Muscle layer of duodenum (tissue), 2 donors: Measurements from ENCODE around the gene MUC13.
A peak's percentile ranks its signal among the peaks of the same experiment; 100 is the strongest.

Experiments used
- H3K27ac ChIP-seq: one replicate; pipeline ENCODE4 v1.7.0; 2013; ENCODE audit warnings: mild to moderate bottlenecking, low read length
- H3K27me3 ChIP-seq: one replicate; pipeline ENCODE4 v1.7.0; 2013; ENCODE audit warnings: low read depth, mild to moderate bottlenecking, control low read depth, low read length
- H3K36me3 ChIP-seq, 2 donors: one replicate each; pipeline ENCODE4 v1.7.0; 2013; ENCODE audit warnings: low read length in 2 of 2, control low read depth in 1 of 2, mild to moderate bottlenecking in 1 of 2; ENCODE audit not compliant: insufficient read depth in 2 of 2, control insufficient read depth in 1 of 2
- H3K4me1 ChIP-seq, 2 donors: one replicate each; pipeline ENCODE4 v1.7.0; 2013; ENCODE audit warnings: low read length in 2 of 2, mild to moderate bottlenecking in 2 of 2, control low read depth in 1 of 2, moderate library complexity in 1 of 2; ENCODE audit not compliant: insufficient read depth in 2 of 2, control insufficient read depth in 1 of 2
- H3K4me3 ChIP-seq, 2 donors: one replicate each; pipeline ENCODE4 v1.7.0; 2013; ENCODE audit warnings: low read length in 2 of 2, low read depth in 1 of 2, mild to moderate bottlenecking in 1 of 2
- H3K9me3 ChIP-seq, 2 donors: one replicate each; pipeline ENCODE4 v1.7.0; 2013; ENCODE audit warnings: low read length in 2 of 2, control low read depth in 1 of 2, mild to moderate bottlenecking in 1 of 2; ENCODE audit not compliant: control insufficient read depth in 1 of 2
- donor health status: healthy.

The MUC13 gene

GRCh38 chr3:124942613-124943012 is 8.1 kb upstream of the MUC13 start:
- Histone ChIP-seq H3K27ac (no peak overlapping the region), H3K9me3 (no peaks in the 10 kb centered on the region), H3K4me1 (no peaks in the 10 kb centered on the region), H3K36me3 (no peaks in the 10 kb centered on the region), H3K27me3 (no peaks in the 10 kb centered on the region), H3K4me3 (no peak overlapping the region)

GRCh38 chr3:124941771-124942170 is 7.2 kb upstream of the MUC13 start:
- no peak overlapping the region for H3K4me3 ChIP-seq
- no peak overlapping the region for H3K27ac ChIP-seq
- no peaks in the 10 kb centered on the region for H3K27me3 ChIP-seq
- no peaks in the 10 kb centered on the region for H3K4me1 ChIP-seq
- H3K9me3 ChIP-seq: peaks cover 0 to 3% of the 10 kb centered on the region in 2 donors
- no peaks in the 10 kb centered on the region for H3K36me3 ChIP-seq

- H3K27me3 ChIP-seq: no peaks in the 10 kb centered on the region
- no peak overlapping the region for H3K4me3 ChIP-seq
- H3K27ac ChIP-seq: no peak overlapping the region
- H3K36me3 ChIP-seq: no peaks in the 10 kb centered on the region
- peaks cover 0 to 3% of the 10 kb centered on the region in 2 donors for H3K9me3 ChIP-seq
- H3K4me1 ChIP-seq: no peaks in the 10 kb centered on the region
These were observed 5.1 kb upstream of the MUC13 start for GRCh38 chr3:124939661-124940060.

GRCh38 chr3:124938896-124939295 is 4.3 kb upstream of the MUC13 start:
- H3K4me3 ChIP-seq: no peak overlapping the region
- no peaks in the 10 kb centered on the region for H3K27me3 ChIP-seq
- H3K4me1 ChIP-seq: no peaks in the 10 kb centered on the region
- H3K27ac ChIP-seq: no peak overlapping the region
- H3K36me3 ChIP-seq: no peaks in the 10 kb centered on the region
- peaks cover 0 to 3% of the 10 kb centered on the region in 2 donors for H3K9me3 ChIP-seq

GRCh38 chr3:124937049-124937448 is 2.5 kb upstream of the MUC13 start:
- Histone ChIP-seq H3K9me3 (peaks cover 0 to 3% of the 10 kb centered on the region in 2 donors), H3K27me3 (no peaks in the 10 kb centered on the region), H3K36me3 (no peaks in the 10 kb centered on the region), H3K4me1 (no peaks in the 10 kb centered on the region), H3K4me3 (no peak overlapping the region), H3K27ac (no peak overlapping the region)

- Histone ChIP-seq H3K4me1 (no peaks in the 10 kb centered on the region), H3K27me3 (no peaks in the 10 kb centered on the region), H3K27ac (no peak overlapping the region), H3K36me3 (no peaks in the 10 kb centered on the region), H3K9me3 (peaks cover 0 to 3% of the 10 kb centered on the region in 2 donors), H3K4me3 (no peak overlapping the region)
These were observed 1.4 kb upstream of the MUC13 start for GRCh38 chr3:124935794-124936542.

- Histone ChIP-seq H3K27me3 (no peaks in the 10 kb centered on the region), H3K9me3 (peaks cover 0 to 3% of the 10 kb centered on the region in 2 donors), H3K4me1 (no peaks in the 10 kb centered on the region), H3K27ac (peak overlapping the region; percentile 80), H3K4me3 (no peak overlapping the region), H3K36me3 (no peaks in the 10 kb centered on the region)
These were observed 713 bp upstream of the MUC13 start for GRCh38 chr3:124935264-124935663.

GRCh38 chr3:124928333-124929202 is 6.0 kb downstream of the MUC13 start:
- Histone ChIP-seq H3K27ac (no peak overlapping the region), H3K27me3 (no peaks in the 10 kb centered on the region), H3K36me3 (no peaks in the 10 kb centered on the region), H3K9me3 (no peaks in the 10 kb centered on the region), H3K4me1 (no peaks in the 10 kb centered on the region), H3K4me3 (no peak overlapping the region)

- H3K27me3 ChIP-seq: no peaks in the 10 kb centered on the region
- H3K4me1 ChIP-seq: no peaks in the 10 kb centered on the region
- no peak overlapping the region for H3K27ac ChIP-seq
- H3K36me3 ChIP-seq: no peaks in the 10 kb centered on the region
- no peak overlapping the region for H3K4me3 ChIP-seq
- H3K9me3 ChIP-seq: no peaks in the 10 kb centered on the region
These were observed 6.9 kb downstream of the MUC13 start for GRCh38 chr3:124927574-124928045.

- Histone ChIP-seq H3K9me3 (no peaks in the 10 kb centered on the region), H3K27ac (peak overlapping the region; percentile 5), H3K4me1 (no peaks in the 10 kb centered on the region), H3K27me3 (no peaks in the 10 kb centered on the region), H3K4me3 (no peak overlapping the region), H3K36me3 (no peaks in the 10 kb centered on the region)
These were observed 8.0 kb downstream of the MUC13 start for GRCh38 chr3:124926426-124927101.

GRCh38 chr3:124924741-124925140 is 9.8 kb downstream of the MUC13 start:
- Histone ChIP-seq H3K27me3 (no peaks in the 10 kb centered on the region), H3K4me3 (no peak overlapping the region), H3K36me3 (no peaks in the 10 kb centered on the region), H3K4me1 (no peaks in the 10 kb centered on the region), H3K9me3 (no peaks in the 10 kb centered on the region), H3K27ac (no peak overlapping the region)
